Skeletal muscle satellite cell (primary cell): ENCODE measurements around the gene QSOX2.

Experiments
- H3K27me3 ChIP-seq: 2 replicates; pipeline ENCODE4 v1.7.0; 2013; ENCODE audit warnings: low read length; ENCODE audit not compliant: control insufficient read depth, insufficient read depth
- H3K36me3 ChIP-seq: 2 replicates; pipeline ENCODE4 v1.7.0; 2013; ENCODE audit warnings: mild to moderate bottlenecking, control low read depth, low read length; ENCODE audit not compliant: insufficient read depth
- H3K4me1 ChIP-seq: 2 replicates; pipeline ENCODE4 v1.7.0; 2013; ENCODE audit warnings: low read length; ENCODE audit not compliant: control insufficient read depth, insufficient read depth
- H3K4me2 ChIP-seq: 2 replicates; pipeline ENCODE4 v1.7.0; 2013; ENCODE audit warnings: mild to moderate bottlenecking, low read length
- H3K4me3 ChIP-seq: 2 replicates; pipeline ENCODE4 v1.7.0; 2013; ENCODE audit warnings: low read length
- H3K9ac ChIP-seq: 2 replicates; pipeline ENCODE4 v1.7.0; 2013; ENCODE audit warnings: mild to moderate bottlenecking, low read depth, low read length, moderate library complexity
- H3K9me3 ChIP-seq: replicated peaks from 2 replicates; pipeline ENCODE4 v1.7.0; 2013; ENCODE audit warnings: mild to moderate bottlenecking, control low read depth, low read length

Gene QSOX2

DNA sequence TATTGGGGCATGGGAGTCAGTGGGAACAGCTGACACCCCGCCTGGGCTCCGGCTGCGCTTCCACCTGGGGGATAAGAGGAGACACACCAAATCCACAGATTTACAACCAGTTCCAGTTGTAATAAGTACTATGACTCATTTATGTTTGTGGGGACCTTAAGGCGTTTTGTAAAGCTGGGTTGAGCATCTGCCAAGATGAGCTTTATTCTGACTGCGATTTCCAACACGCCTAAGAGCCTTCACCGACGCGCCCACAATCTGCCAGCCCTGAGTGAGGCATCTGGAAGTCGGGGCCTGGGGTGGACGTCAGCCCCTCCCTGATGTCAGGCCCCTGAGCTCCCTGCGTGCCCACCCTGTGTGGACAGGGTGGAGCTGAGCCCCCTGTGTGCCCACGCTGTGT, 26.3 kb downstream of the QSOX2 start:
- H3K9me3 ChIP-seq, result no peaks in the 10 kb centered on the region
- no peak overlapping the region for H3K4me3 ChIP-seq
- H3K9ac ChIP-seq, result no peak overlapping the region
- no peaks in the 10 kb centered on the region for H3K27me3 ChIP-seq
- H3K4me1 ChIP-seq, result peaks cover 7% of the 10 kb centered on the region
- H3K4me2 ChIP-seq, result no peak overlapping the region
- H3K36me3 ChIP-seq, result peaks cover 21% of the 10 kb centered on the region

DNA sequence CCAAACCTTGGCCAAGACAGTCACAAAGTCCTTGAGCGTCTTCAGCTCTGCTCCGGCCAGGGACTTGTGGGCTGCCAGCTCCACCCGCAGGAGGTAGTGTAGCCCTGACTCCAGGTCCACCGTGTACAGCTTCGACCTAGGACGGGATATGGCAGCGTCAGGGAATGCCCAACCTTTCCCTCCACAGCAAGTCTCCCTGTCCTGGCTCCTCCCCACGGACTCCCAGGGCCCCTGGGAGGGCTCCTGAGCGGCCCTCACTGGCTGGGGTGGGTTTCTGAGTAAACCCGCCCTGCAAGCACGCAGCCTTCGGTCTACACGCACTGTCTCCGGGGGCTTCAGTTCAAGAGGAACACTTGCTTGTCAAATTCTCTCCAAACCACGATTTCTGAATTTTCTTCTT, 26.9 kb downstream of the QSOX2 start:
- Histone ChIP-seq H3K4me2 (no peak overlapping the region), H3K9ac (no peak overlapping the region), H3K27me3 (no peaks in the 10 kb centered on the region), H3K4me3 (no peak overlapping the region), H3K4me1 (peaks cover 7% of the 10 kb centered on the region), H3K36me3 (peaks cover 23% of the 10 kb centered on the region), H3K9me3 (no peaks in the 10 kb centered on the region)

GRCh38 chr9:136218271-136218670, 27.3 kb downstream of the QSOX2 start:
- peaks cover 21% of the 10 kb centered on the region for H3K36me3 ChIP-seq
- H3K4me3 ChIP-seq, result no peak overlapping the region
- no peak overlapping the region for H3K4me2 ChIP-seq
- no peak overlapping the region for H3K9ac ChIP-seq
- H3K27me3 ChIP-seq, result no peaks in the 10 kb centered on the region
- peaks cover 7% of the 10 kb centered on the region for H3K4me1 ChIP-seq
- no peaks in the 10 kb centered on the region for H3K9me3 ChIP-seq

GRCh38 chr9:136216541-136217244, 28.9 kb downstream of the QSOX2 start:
- no peak overlapping the region for H3K9ac ChIP-seq
- H3K36me3 ChIP-seq, result peaks cover 21% of the 10 kb centered on the region

DNA sequence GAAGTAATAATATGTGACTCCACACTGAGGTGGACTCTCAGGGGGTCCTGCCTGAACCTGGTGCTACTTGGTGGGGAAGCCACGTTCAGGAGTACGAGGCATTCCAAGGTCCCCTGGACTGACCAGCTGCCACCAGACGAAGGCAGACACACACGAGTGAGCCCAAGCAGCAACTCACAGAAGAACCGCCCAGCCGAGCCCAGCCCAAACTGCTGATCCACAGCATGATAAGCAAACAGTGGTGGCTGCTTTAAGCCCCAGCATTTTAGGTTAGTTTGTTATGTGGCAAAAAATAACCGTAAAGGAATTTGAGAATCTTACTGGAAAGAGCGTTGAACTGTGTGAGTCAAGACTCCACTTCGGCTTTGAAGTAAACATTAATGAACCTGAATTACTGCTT, 31.9 kb downstream of the QSOX2 start:
- H3K36me3 ChIP-seq, result peaks cover 24% of the 10 kb centered on the region

More at GRCh38 chr9:136216541-136217244, 28.9 kb downstream of the QSOX2 start:
- Histone ChIP-seq H3K4me1 (peaks cover 7% of the 10 kb centered on the region), H3K9me3 (no peaks in the 10 kb centered on the region), H3K4me2 (no peak overlapping the region), H3K27me3 (no peaks in the 10 kb centered on the region), H3K4me3 (no peak overlapping the region)

GRCh38 chr9:136212345-136212950, 33.2 kb downstream of the QSOX2 start:
- no peak overlapping the region for H3K4me3 ChIP-seq
- H3K27me3 ChIP-seq, result no peaks in the 10 kb centered on the region
- H3K9ac ChIP-seq, result no peak overlapping the region
- no peaks in the 10 kb centered on the region for H3K9me3 ChIP-seq
- H3K36me3 ChIP-seq, result peaks cover 25% of the 10 kb centered on the region
- no peaks in the 10 kb centered on the region for H3K4me1 ChIP-seq
- no peak overlapping the region for H3K4me2 ChIP-seq

More for the DNA sequence above, 31.9 kb downstream of the QSOX2 start:
- no peaks in the 10 kb centered on the region for H3K4me1 ChIP-seq
- H3K4me2 ChIP-seq, result no peak overlapping the region
- no peak overlapping the region for H3K9ac ChIP-seq
- no peaks in the 10 kb centered on the region for H3K9me3 ChIP-seq
- H3K27me3 ChIP-seq, result no peaks in the 10 kb centered on the region
- H3K4me3 ChIP-seq, result no peak overlapping the region

DNA sequence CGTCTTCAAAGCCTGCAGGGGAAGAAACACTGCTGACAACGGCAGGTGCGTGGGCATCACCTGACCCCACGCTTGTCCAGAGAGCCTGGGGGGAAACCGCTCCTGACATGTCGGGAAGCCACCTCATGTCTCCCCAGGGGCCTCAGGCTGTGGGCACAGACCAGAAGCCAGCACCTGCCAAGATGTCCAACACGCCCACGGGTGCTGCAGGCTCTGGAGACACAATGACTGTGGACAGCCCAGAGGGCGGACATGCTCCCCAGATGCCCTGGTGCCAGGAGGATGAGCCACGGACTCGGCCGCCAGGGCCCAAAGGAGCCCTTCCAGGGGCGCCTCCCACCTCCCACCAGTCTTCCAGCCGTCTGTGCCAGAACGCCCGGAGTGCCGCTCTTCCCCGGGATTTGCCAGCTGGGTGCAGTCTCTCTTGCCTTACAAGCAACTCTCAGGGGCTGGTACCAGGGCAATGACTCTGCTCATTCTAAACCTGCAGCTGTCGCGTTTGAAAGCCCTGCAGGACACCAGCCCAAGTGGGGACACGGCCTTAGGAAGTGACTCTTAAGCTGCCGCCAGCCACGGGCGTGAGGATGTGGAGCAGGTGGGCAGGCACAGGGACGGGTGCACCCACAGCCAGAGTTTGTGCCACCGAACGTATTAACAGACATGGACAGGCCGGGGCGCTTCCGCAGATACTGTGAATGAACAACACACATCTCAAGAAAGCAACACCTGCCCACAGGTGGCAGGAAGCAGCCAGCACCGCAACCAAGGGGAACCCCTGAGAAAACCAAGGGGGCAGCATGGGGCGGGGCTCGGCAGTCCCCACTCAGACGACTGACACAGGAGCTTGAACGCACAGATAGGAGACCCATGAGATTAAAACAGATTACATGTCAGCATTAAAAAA, 33.9 kb downstream of the QSOX2 start:
- no peak overlapping the region for H3K9ac ChIP-seq
- no peaks in the 10 kb centered on the region for H3K27me3 ChIP-seq
- H3K4me3 ChIP-seq, result no peak overlapping the region
- H3K36me3 ChIP-seq, result peaks cover 25% of the 10 kb centered on the region
- H3K4me1 ChIP-seq, result no peaks in the 10 kb centered on the region
- no peak overlapping the region for H3K4me2 ChIP-seq
- H3K9me3 ChIP-seq, result no peaks in the 10 kb centered on the region

GRCh38 chr9:136211006-136211405, 34.6 kb downstream of the QSOX2 start:
- no peaks in the 10 kb centered on the region for H3K4me1 ChIP-seq
- H3K9me3 ChIP-seq, result no peaks in the 10 kb centered on the region
- no peak overlapping the region for H3K4me3 ChIP-seq
- no peak overlapping the region for H3K4me2 ChIP-seq
- H3K9ac ChIP-seq, result no peak overlapping the region
- peaks cover 25% of the 10 kb centered on the region for H3K36me3 ChIP-seq
- no peaks in the 10 kb centered on the region for H3K27me3 ChIP-seq

DNA sequence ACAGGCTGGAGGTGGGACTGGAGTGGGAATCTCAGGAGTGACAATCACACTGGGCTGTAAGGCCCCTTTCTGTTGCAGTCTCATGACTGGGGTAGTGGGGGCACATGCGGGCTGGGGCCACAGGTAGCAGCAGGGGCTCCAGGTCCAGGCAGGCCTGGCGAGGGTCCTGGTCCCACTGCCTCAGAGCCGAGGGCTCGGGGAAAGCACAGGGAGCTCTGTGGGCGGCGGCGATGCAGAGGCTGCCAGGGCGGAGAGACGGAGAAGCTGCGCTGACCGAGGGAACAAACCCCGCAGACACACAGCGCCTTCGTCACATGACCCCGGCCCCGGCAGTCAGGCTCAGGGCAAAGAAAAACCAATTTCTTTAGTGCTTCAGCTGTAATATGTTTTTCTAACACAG, 35.3 kb downstream of the QSOX2 start:
- Histone ChIP-seq H3K4me1 (no peaks in the 10 kb centered on the region), H3K9ac (no peak overlapping the region), H3K4me3 (no peak overlapping the region), H3K36me3 (peaks cover 21% of the 10 kb centered on the region), H3K27me3 (peaks cover 4% of the 10 kb centered on the region), H3K4me2 (no peak overlapping the region), H3K9me3 (no peaks in the 10 kb centered on the region)

GRCh38 chr9:136209786-136210185, 35.8 kb downstream of the QSOX2 start:
- no peaks in the 10 kb centered on the region for H3K9me3 ChIP-seq
- H3K27me3 ChIP-seq, result peaks cover 7% of the 10 kb centered on the region
- H3K4me1 ChIP-seq, result no peaks in the 10 kb centered on the region
- no peak overlapping the region for H3K9ac ChIP-seq
- H3K4me3 ChIP-seq, result no peak overlapping the region
- H3K4me2 ChIP-seq, result no peak overlapping the region
- peaks cover 18% of the 10 kb centered on the region for H3K36me3 ChIP-seq

- Histone ChIP-seq H3K4me2 (no peak overlapping the region), H3K9me3 (no peaks in the 10 kb centered on the region), H3K36me3 (peaks cover 12% of the 10 kb centered on the region), H3K4me1 (no peaks in the 10 kb centered on the region), H3K4me3 (no peak overlapping the region), H3K9ac (no peak overlapping the region), H3K27me3 (peaks cover 12% of the 10 kb centered on the region)
Measured at GRCh38 chr9:136209232-136209631, 36.4 kb downstream of the QSOX2 start.
